ENCODE results near the gene CASTOR1.

CASTOR1 gene

GRCh38 chr22:30244066-30244465 lies 45.2 kb downstream of the CASTOR1 start:
- DNase-seq (ENCODE audit: low read depth): no peak

- DNase-seq (ENCODE audit: low read depth): no peak
Measured at GRCh38 chr22:30243661-30244060, 45.6 kb downstream of the CASTOR1 start.

GRCh38 chr22:30241576-30242371 lies 47.5 kb downstream of the CASTOR1 start:
- DNase-seq (ENCODE audit: low read depth): peak; percentile 54

- DNase-seq (ENCODE audit: low read depth): no peak
Measured at GRCh38 chr22:30240541-30241417, 48.5 kb downstream of the CASTOR1 start.

GRCh38 chr22:30239488-30240405 lies 49.6 kb downstream of the CASTOR1 start:
- DNase-seq (ENCODE audit: low read depth): no peak

- DNase-seq (ENCODE audit: low read depth): peak; percentile 85
Measured at GRCh38 chr22:30238661-30239487, 50.4 kb downstream of the CASTOR1 start.

GRCh38 chr22:30238136-30238535 lies 51.2 kb downstream of the CASTOR1 start:
- peak; percentile 38 for DNase-seq (ENCODE audit: low read depth)

GRCh38 chr22:30236875-30237274 lies 52.4 kb downstream of the CASTOR1 start:
- no peak for DNase-seq (ENCODE audit: low read depth)

GRCh38 chr22:30235687-30236170 lies 53.6 kb downstream of the CASTOR1 start:
- DNase-seq (ENCODE audit: low read depth): peak; percentile 95
